Parathyroid adenoma (tissue), 2 donors: Measurements from ENCODE around the gene TBC1D8.
A peak's percentile ranks its signal among the peaks of the same experiment; 100 is the strongest.

Source experiments
- H2AFZ ChIP-seq: fragments of 300-600 bp; sonication (generic); one replicate; pipeline ENCODE4 v1.7.0; 2017; ENCODE audit warnings: antibody characterized with exemption, mild to moderate bottlenecking
- H3K27ac ChIP-seq: fragments of 300-600 bp; sonication (generic); one replicate; pipeline ENCODE4 v1.7.0; 2017
- H3K27me3 ChIP-seq: fragments of 300-600 bp; sonication (generic); one replicate; pipeline ENCODE4 v1.7.0; 2017; ENCODE audit warnings: low read length; ENCODE audit not compliant: control insufficient read depth, insufficient read depth
- H3K36me3 ChIP-seq: fragments of 300-600 bp; sonication (generic); one replicate; pipeline ENCODE4 v1.7.0; 2017; ENCODE audit warnings: low read length; ENCODE audit not compliant: control insufficient read depth, insufficient read depth
- H3K4me1 ChIP-seq: fragments of 300-600 bp; sonication (generic); one replicate; pipeline ENCODE4 v1.7.0; 2017; ENCODE audit warnings: control low read depth
- H3K4me2 ChIP-seq: fragments of 300-600 bp; sonication (generic); one replicate; pipeline ENCODE4 v1.7.0; 2017; ENCODE audit warnings: low read length
- H3K4me3 ChIP-seq: fragments of 300-600 bp; sonication (generic); one replicate; pipeline ENCODE4 v1.7.0; 2017; ENCODE audit warnings: low read depth, low read length
- H3K79me2 ChIP-seq: fragments of 300-600 bp; sonication (generic); one replicate; pipeline ENCODE4 v1.7.0; 2017; ENCODE audit warnings: control low read depth
- H3K9ac ChIP-seq: fragments of 300-600 bp; sonication (generic); one replicate; pipeline ENCODE4 v1.7.0; 2017; ENCODE audit warnings: mild to moderate bottlenecking
- H3K9me3 ChIP-seq: fragments of 300-600 bp; sonication (generic); one replicate; pipeline ENCODE4 v1.7.0; 2017; ENCODE audit warnings: low read length; ENCODE audit not compliant: control insufficient read depth
- TF ChIP-seq, protein P1 (sequence below): fragments of 300-600 bp; sonication (generic); IDR thresholded peaks from one replicate; pipeline ENCODE4 v1.7.0; 2017; ENCODE audit warnings: antibody characterized with exemption, mild to moderate bottlenecking
- donor health status: primary hyperparathyroidism.

The TBC1D8 gene

DNA sequence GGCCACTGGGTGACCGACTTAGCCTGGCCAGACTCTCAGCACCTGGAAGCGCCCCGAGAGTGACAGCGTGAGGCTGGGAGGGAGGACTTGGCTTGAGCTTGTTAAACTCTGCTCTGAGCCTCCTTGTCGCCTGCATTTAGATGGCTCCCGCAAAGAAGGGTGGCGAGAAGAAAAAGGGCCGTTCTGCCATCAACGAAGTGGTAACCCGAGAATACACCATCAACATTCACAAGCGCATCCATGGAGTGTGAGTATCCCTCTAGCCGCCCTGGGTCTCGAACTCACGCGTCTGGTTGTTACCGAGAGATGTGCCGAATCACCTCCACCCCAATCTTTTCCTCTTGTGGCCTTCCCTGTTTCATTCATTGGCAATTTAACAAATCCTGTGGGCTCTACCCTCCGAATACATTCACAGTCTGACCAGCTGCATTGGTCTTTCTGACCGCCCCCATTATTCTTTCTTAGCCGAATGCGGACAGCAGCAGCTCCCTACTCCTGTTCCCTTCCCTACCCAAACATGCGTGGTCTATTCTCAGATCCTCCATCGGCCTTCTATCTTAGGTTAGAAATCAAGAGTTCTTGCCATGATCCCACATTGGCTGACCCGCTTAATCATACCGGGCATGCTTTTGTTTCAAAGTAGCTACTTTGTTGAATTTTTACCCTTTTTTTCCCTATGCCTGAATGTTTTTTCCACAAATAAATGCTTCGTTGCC is 148.5 kb downstream of the TBC1D8 start:
- peak overlapping the region; percentile 92 for H3K4me2 ChIP-seq
- H3K36me3 ChIP-seq: no peaks in the 10 kb centered on the region
- H3K27ac ChIP-seq: peak overlapping the region; percentile 77
- peak overlapping the region; percentile 95 for H3K4me3 ChIP-seq
- H2AFZ ChIP-seq: peak overlapping the region; percentile 99
- TF ChIP-seq, protein P1, sequence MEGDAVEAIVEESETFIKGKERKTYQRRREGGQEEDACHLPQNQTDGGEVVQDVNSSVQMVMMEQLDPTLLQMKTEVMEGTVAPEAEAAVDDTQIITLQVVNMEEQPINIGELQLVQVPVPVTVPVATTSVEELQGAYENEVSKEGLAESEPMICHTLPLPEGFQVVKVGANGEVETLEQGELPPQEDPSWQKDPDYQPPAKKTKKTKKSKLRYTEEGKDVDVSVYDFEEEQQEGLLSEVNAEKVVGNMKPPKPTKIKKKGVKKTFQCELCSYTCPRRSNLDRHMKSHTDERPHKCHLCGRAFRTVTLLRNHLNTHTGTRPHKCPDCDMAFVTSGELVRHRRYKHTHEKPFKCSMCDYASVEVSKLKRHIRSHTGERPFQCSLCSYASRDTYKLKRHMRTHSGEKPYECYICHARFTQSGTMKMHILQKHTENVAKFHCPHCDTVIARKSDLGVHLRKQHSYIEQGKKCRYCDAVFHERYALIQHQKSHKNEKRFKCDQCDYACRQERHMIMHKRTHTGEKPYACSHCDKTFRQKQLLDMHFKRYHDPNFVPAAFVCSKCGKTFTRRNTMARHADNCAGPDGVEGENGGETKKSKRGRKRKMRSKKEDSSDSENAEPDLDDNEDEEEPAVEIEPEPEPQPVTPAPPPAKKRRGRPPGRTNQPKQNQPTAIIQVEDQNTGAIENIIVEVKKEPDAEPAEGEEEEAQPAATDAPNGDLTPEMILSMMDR: no peak
- H3K9me3 ChIP-seq: no peaks in the 10 kb centered on the region
- no peaks in the 10 kb centered on the region for H3K27me3 ChIP-seq
- peak overlapping the region; percentile 46 for H3K9ac ChIP-seq
- peaks cover 5% of the 10 kb centered on the region for H3K4me1 ChIP-seq
- H3K79me2 ChIP-seq: no peaks in the 10 kb centered on the region

DNA sequence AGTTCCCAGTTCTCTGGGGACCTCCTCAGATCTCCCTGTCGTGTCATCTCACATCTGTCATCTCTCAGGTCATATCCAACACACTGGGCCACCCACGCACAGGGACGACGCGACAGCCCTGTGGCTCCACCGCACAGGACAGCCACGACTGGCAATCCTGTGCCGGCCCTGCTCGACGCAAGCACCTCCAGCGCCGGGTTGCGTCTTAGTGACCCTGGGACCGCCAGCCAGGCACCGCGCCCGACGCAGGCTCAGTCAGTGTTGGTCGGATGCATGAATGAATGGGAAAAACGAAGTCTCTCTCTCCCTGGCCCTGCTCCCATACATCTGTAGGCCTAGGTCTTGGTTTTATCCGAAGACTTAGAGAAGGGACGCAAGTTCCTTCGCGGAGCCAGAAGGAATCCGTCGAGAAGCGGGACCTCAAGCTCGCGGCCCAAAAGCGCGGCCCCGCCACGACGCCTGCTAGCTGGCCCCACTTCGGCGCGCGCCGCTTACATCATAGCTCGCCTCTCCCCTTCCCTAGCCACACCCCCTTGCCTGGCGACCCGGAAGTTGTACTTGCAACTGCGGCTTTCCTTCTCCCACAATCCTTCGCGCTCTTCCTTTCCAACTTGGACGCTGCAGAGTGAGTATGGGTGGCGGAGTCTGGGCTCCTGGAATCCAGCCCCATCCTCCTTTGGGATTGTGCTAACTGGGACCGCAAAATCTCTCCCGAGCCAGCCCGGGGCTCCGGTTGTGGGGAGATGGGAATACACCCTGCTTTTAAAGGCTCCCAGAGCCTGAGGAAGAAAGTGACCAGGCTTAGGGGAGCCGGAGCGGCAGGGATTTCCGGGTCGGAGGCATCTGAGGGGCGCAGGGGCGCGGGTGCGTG is 149.3 kb downstream of the TBC1D8 start, which contains the start of gene RPL31:
TSS of gene RPL31 (plus strand) at position 599 of the 871 bp plus-strand sequence. CDS start 413 bp downstream, outside the sequence.
- peak within 1 kb of the TSS; percentile 77 for H3K27ac ChIP-seq
- no peaks in the 10 kb centered on the region for H3K9me3 ChIP-seq
- H3K4me1 ChIP-seq: peaks cover 5% of the 10 kb centered on the region
- H3K27me3 ChIP-seq: no peaks in the 10 kb centered on the region
- TF ChIP-seq, protein P1: no peak
- no peaks in the 10 kb centered on the region for H3K79me2 ChIP-seq
- H3K9ac ChIP-seq: peak within 1 kb of the TSS; percentile 46
- H3K4me3 ChIP-seq: peak within 1 kb of the TSS; percentile 95
- peak within 1 kb of the TSS; percentile 92 for H3K4me2 ChIP-seq
- no peaks in the 10 kb centered on the region for H3K36me3 ChIP-seq
- H2AFZ ChIP-seq: peak within 1 kb of the TSS; percentile 99

DNA sequence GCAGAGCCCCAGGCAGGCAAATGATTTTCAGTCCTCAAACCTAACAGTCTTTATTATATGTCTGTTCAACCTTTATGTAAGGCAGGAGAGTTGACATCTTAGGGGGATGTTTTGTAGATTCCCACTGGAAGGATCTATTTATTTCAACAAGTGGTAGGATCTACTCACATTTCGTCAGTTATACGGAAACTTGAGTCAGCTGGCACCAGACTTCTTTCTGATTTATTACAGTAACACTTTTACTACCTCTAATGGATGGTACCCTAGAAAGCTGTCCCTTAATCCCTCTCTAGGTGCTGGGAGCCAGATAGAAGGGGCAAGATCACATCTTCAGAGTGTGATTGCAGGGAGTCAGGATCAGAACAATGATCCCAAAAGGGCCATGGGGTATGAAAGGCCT is 151.2 kb downstream of the TBC1D8 start:
- H3K4me2 ChIP-seq: no peak overlapping the region
- peak overlapping the region; percentile 14 for H2AFZ ChIP-seq
- TF ChIP-seq, protein P1: no peak
- H3K27me3 ChIP-seq: no peaks in the 10 kb centered on the region
- no peak overlapping the region for H3K4me3 ChIP-seq
- no peaks in the 10 kb centered on the region for H3K4me1 ChIP-seq
- no peaks in the 10 kb centered on the region for H3K79me2 ChIP-seq
- H3K9me3 ChIP-seq: no peaks in the 10 kb centered on the region
- no peaks in the 10 kb centered on the region for H3K36me3 ChIP-seq
- H3K27ac ChIP-seq: no peak overlapping the region
- no peak overlapping the region for H3K9ac ChIP-seq

DNA sequence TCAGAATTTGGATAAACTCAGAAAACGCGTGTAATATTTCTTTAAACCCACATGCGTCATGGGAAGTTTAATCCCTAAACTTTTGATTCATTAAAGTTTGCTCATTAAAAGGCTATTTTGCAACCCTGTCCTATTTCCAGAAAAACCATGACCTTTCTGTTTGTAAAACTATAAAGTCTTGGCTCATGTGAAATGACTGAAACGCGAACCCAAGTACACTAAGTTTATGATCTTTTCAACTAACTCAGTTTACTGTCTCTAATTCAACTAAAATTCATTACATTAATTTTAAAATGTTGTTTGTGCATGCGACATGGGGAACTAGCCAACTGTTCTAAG is 153.0 kb downstream of the TBC1D8 start:
- no peaks in the 10 kb centered on the region for H3K4me1 ChIP-seq
- no peak overlapping the region for H3K4me3 ChIP-seq
- no peaks in the 10 kb centered on the region for H3K9me3 ChIP-seq
- TF ChIP-seq, protein P1: no peak
- H3K4me2 ChIP-seq: no peak overlapping the region
- H2AFZ ChIP-seq: no peak overlapping the region
- H3K9ac ChIP-seq: no peak overlapping the region
- H3K27me3 ChIP-seq: no peaks in the 10 kb centered on the region
- H3K79me2 ChIP-seq: no peaks in the 10 kb centered on the region
- H3K27ac ChIP-seq: no peak overlapping the region
- H3K36me3 ChIP-seq: no peaks in the 10 kb centered on the region
